Stomach (tissue), 4 donors: ENCODE results near the gene L3MBTL4.

Experiments used
- EP300 ChIP-seq: sonication (generic); formaldehyde crosslinking; IDR thresholded peaks from one replicate; pipeline ENCODE4 v1.6.1; 2017; ENCODE audit warnings: antibody characterized with exemption
- POLR2A ChIP-seq, 4 donors: fragments of 450-650 bp; IDR thresholded peaks; one replicate each; pipeline ENCODE4 v1.6.1; 2016; ENCODE audit warnings: antibody characterized with exemption in 4 of 4, control low read depth in 2 of 4, mild to moderate bottlenecking in 1 of 4, moderate library complexity in 1 of 4
- POLR2AphosphoS5 ChIP-seq, 3 donors: sonication (generic); formaldehyde crosslinking; IDR thresholded peaks; one replicate each; pipeline ENCODE4 v1.6.1; 2016; ENCODE audit warnings: antibody characterized with exemption in 3 of 3
- TF ChIP-seq, protein P1 (sequence below), 7 experiments: fragments of 450-650 bp in 4 of 7; fragments of 200-600 bp in 3 of 7; sonication (generic) in 3 of 7; IDR thresholded peaks; one replicate each; pipeline ENCODE4 v1.5.1; 2016 to 2019; ENCODE audit warnings: antibody characterized with exemption in 7 of 7, control low read depth in 2 of 7, mild to moderate bottlenecking in 1 of 7

- no peak for TF ChIP-seq POLR2A (IDR thresholded peaks at IDR 0.05)
- TF ChIP-seq, protein P1, sequence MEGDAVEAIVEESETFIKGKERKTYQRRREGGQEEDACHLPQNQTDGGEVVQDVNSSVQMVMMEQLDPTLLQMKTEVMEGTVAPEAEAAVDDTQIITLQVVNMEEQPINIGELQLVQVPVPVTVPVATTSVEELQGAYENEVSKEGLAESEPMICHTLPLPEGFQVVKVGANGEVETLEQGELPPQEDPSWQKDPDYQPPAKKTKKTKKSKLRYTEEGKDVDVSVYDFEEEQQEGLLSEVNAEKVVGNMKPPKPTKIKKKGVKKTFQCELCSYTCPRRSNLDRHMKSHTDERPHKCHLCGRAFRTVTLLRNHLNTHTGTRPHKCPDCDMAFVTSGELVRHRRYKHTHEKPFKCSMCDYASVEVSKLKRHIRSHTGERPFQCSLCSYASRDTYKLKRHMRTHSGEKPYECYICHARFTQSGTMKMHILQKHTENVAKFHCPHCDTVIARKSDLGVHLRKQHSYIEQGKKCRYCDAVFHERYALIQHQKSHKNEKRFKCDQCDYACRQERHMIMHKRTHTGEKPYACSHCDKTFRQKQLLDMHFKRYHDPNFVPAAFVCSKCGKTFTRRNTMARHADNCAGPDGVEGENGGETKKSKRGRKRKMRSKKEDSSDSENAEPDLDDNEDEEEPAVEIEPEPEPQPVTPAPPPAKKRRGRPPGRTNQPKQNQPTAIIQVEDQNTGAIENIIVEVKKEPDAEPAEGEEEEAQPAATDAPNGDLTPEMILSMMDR (IDR thresholded peaks at IDR 0.05): peak in 2 of 7 experiments; percentile 15 to 36
- TF ChIP-seq EP300: no peak
- TF ChIP-seq POLR2AphosphoS5 (IDR thresholded peaks at IDR 0.05): peak in 1 of 3 donors; percentile 33
Observed at GRCh38 chr18:6414118-6414722, 491 bp downstream of the L3MBTL4 start.
